Measurements from ENCODE around the gene PAQR8.

Gene PAQR8

GRCh38 chr6:52337633-52338290, 24.2 kb upstream of the PAQR8 start:
- Histone ChIP-seq H3K4me1 (ENCODE audit: insufficient read depth, low read length) (peaks cover 9% of the 10 kb centered on the region), H3K79me2 (ENCODE audit: insufficient read depth, low read length) (no peaks in the 10 kb centered on the region), H3K36me3 (ENCODE audit: insufficient read depth, low read length) (no peaks in the 10 kb centered on the region), H3K27ac (ENCODE audit: low read length) (no peak overlapping the region), H3K9me3 (ENCODE audit: insufficient read depth, low read length, severe bottlenecking) (no peaks in the 10 kb centered on the region), H3K4me3 (ENCODE audit: low read depth in 1 of 2, low read length in 2 of 2) (no peak overlapping the region), H3K27me3 (ENCODE audit: insufficient read depth, low read length, poor library complexity) (no peaks in the 10 kb centered on the region), H4K20me1 (ENCODE audit: insufficient read depth, low read length) (no peaks in the 10 kb centered on the region), H2AFZ (ENCODE audit: low read depth, low read length) (no peak overlapping the region), H3K4me2 (ENCODE audit: insufficient read depth, low read length) (no peak overlapping the region), H3K9ac (ENCODE audit: low read depth, low read length) (no peak overlapping the region)
- TF ChIP-seq CTCF (IDR thresholded peaks at IDR 0.05; ENCODE audit: borderline replicate concordance, extremely low read depth, low read length, poor library complexity, severe bottlenecking): no peak
- TF ChIP-seq EZH2 (IDR thresholded peaks at IDR 0.05; ENCODE audit: borderline replicate concordance, low read depth, low read length, severe bottlenecking): no peak
- DNase-seq: no peak
- ATAC-seq (ENCODE audit: insufficient read depth, low read depth): no peak

- Histone ChIP-seq H3K4me2 (ENCODE audit: insufficient read depth, low read length) (no peak overlapping the region), H3K4me3 (ENCODE audit: low read depth in 1 of 2, low read length in 2 of 2) (no peak overlapping the region), H3K9me3 (ENCODE audit: insufficient read depth, low read length, severe bottlenecking) (no peaks in the 10 kb centered on the region), H3K9ac (ENCODE audit: low read depth, low read length) (no peak overlapping the region), H3K27ac (ENCODE audit: low read length) (no peak overlapping the region), H3K36me3 (ENCODE audit: insufficient read depth, low read length) (no peaks in the 10 kb centered on the region), H2AFZ (ENCODE audit: low read depth, low read length) (no peak overlapping the region), H3K4me1 (ENCODE audit: insufficient read depth, low read length) (peaks cover 9% of the 10 kb centered on the region), H3K27me3 (ENCODE audit: insufficient read depth, low read length, poor library complexity) (no peaks in the 10 kb centered on the region), H4K20me1 (ENCODE audit: insufficient read depth, low read length) (no peaks in the 10 kb centered on the region), H3K79me2 (ENCODE audit: insufficient read depth, low read length) (no peaks in the 10 kb centered on the region)
- ATAC-seq (ENCODE audit: insufficient read depth, low read depth) (no peak), DNase-seq (no peak)
- TF ChIP-seq CTCF (IDR thresholded peaks at IDR 0.05; ENCODE audit: borderline replicate concordance, extremely low read depth, low read length, poor library complexity, severe bottlenecking) (no peak), EZH2 (IDR thresholded peaks at IDR 0.05; ENCODE audit: borderline replicate concordance, low read depth, low read length, severe bottlenecking) (no peak)
Observed at GRCh38 chr6:52340603-52340880, 21.4 kb upstream of the PAQR8 start.

GRCh38 chr6:52341561-52342260, 20.2 kb upstream of the PAQR8 start:
- ATAC-seq (ENCODE audit: insufficient read depth, low read depth): peak; percentile 90
- H3K4me1 ChIP-seq (ENCODE audit: insufficient read depth, low read length): peaks cover 9% of the 10 kb centered on the region
- no peaks in the 10 kb centered on the region for H4K20me1 ChIP-seq (ENCODE audit: insufficient read depth, low read length)
- DNase-seq: peak; percentile 58
- no peak overlapping the region for H3K4me3 ChIP-seq (ENCODE audit: low read depth in 1 of 2, low read length in 2 of 2)
- H3K4me2 ChIP-seq (ENCODE audit: insufficient read depth, low read length): no peak overlapping the region
- no peaks in the 10 kb centered on the region for H3K9me3 ChIP-seq (ENCODE audit: insufficient read depth, low read length, severe bottlenecking)
- H3K27me3 ChIP-seq (ENCODE audit: insufficient read depth, low read length, poor library complexity): no peaks in the 10 kb centered on the region
- H2AFZ ChIP-seq (ENCODE audit: low read depth, low read length): no peak overlapping the region
- no peaks in the 10 kb centered on the region for H3K36me3 ChIP-seq (ENCODE audit: insufficient read depth, low read length)
- TF ChIP-seq CTCF (IDR thresholded peaks at IDR 0.05; ENCODE audit: borderline replicate concordance, extremely low read depth, low read length, poor library complexity, severe bottlenecking): no peak
- no peak for TF ChIP-seq EZH2 (IDR thresholded peaks at IDR 0.05; ENCODE audit: borderline replicate concordance, low read depth, low read length, severe bottlenecking)
- no peaks in the 10 kb centered on the region for H3K79me2 ChIP-seq (ENCODE audit: insufficient read depth, low read length)
- no peak overlapping the region for H3K9ac ChIP-seq (ENCODE audit: low read depth, low read length)
- H3K27ac ChIP-seq (ENCODE audit: low read length): no peak overlapping the region

Data from DND-41 (cell line).